HepG2 (cell line): Measurements from ENCODE around the gene ATRIP. TPM values are rescaled to one million over a fixed set of nuclear protein-coding genes. Genes with fewer than 3 reads are reported as not detected.

Experiments used
- AHDC1 ChIP-seq: sonication (generic); formaldehyde crosslinking; IDR thresholded peaks from 2 replicates; pipeline ENCODE4 v1.5.1; 2020; ENCODE audit warnings: mild to moderate bottlenecking, missing genetic modification reagents, borderline replicate concordance
- CERS6 ChIP-seq: sonication (generic); formaldehyde crosslinking; IDR thresholded peaks from 2 replicates; pipeline ENCODE4 v1.5.0; 2020; ENCODE audit warnings: missing genetic modification reagents
- EP300 ChIP-seq, 3 experiments: sonication (generic) in 1 of 3; formaldehyde crosslinking in 1 of 3; IDR thresholded peaks; 2 replicates each; pipeline versions ENCODE4 v1.5.1 to v1.6.1; 2011 to 2020; ENCODE audit warnings: low read depth in 2 of 3, low read length in 2 of 3, borderline replicate concordance in 1 of 3, improper control_type of control experiment in 1 of 3, mild to moderate bottlenecking in 1 of 3, missing genetic modification reagents in 1 of 3, moderate library complexity in 1 of 3
- FOSL2 ChIP-seq: sonication (generic); formaldehyde crosslinking; IDR thresholded peaks from 2 replicates; pipeline ENCODE4 v1.4.0; 2020; ENCODE audit warnings: missing genetic modification reagents
- HES4 ChIP-seq: sonication (generic); formaldehyde crosslinking; IDR thresholded peaks from 2 replicates; pipeline ENCODE4 v1.9.0; 2021; ENCODE audit warnings: mild to moderate bottlenecking, missing genetic modification reagents, borderline replicate concordance
- HOXD1 ChIP-seq: sonication (generic); formaldehyde crosslinking; IDR thresholded peaks from 2 replicates; pipeline ENCODE4 v1.5.0; 2020; ENCODE audit warnings: missing genetic modification reagents
- MAFF ChIP-seq: IDR thresholded peaks from 2 replicates; pipeline ENCODE4 v1.6.1; 2011; ENCODE audit warnings: low read depth, low read length, improper control_type of control experiment
- MATR3 ChIP-seq: sonication (generic); formaldehyde crosslinking; IDR thresholded peaks from 2 replicates; pipeline ENCODE4 v1.4.0; 2020; ENCODE audit warnings: missing genetic modification reagents
- MAX ChIP-seq: IDR thresholded peaks from 2 replicates; pipeline ENCODE4 v1.6.1; 2012; ENCODE audit warnings: inconsistent platforms
- MIXL1 ChIP-seq: IDR thresholded peaks from 2 replicates; pipeline ENCODE4 v1.6.1; 2016
- NFIB ChIP-seq: sonication (generic); formaldehyde crosslinking; IDR thresholded peaks from 2 replicates; pipeline ENCODE4 v1.9.0; 2021; ENCODE audit warnings: missing genetic modification reagents, mild to moderate bottlenecking, borderline replicate concordance
- NFIC ChIP-seq: IDR thresholded peaks from 2 replicates; pipeline ENCODE4 v1.6.1; 2012; ENCODE audit warnings: mild to moderate bottlenecking, low read length, inconsistent platforms
- SAP130 ChIP-seq: IDR thresholded peaks from 2 replicates; pipeline ENCODE4 v1.6.1; 2016; ENCODE audit warnings: low read depth
- SNAI1 ChIP-seq: sonication (generic); formaldehyde crosslinking; IDR thresholded peaks from 2 replicates; pipeline ENCODE4 v1.5.0; 2020; ENCODE audit warnings: mild to moderate bottlenecking, missing genetic modification reagents, borderline replicate concordance
- SP5 ChIP-seq: IDR thresholded peaks from 2 replicates; pipeline ENCODE4 v1.6.1; 2016; ENCODE audit warnings: low read depth, borderline replicate concordance
- THAP11 ChIP-seq: IDR thresholded peaks from 2 replicates; pipeline ENCODE4 v1.6.1; 2016; ENCODE audit warnings: missing biosample characterization, missing genetic modification reagents
- ZFP36 ChIP-seq: fragments of 150-350 bp; IDR thresholded peaks from 2 replicates; pipeline ENCODE4 v1.6.1; 2018; ENCODE audit warnings: borderline replicate concordance, low read length, low read depth; ENCODE audit not compliant: partially characterized antibody
- ZNF333 ChIP-seq: sonication (generic); formaldehyde crosslinking; IDR thresholded peaks from 2 replicates; pipeline ENCODE4 v1.4.0; 2020; ENCODE audit warnings: mild to moderate bottlenecking, missing genetic modification reagents, borderline replicate concordance
- ZNF362 ChIP-seq: sonication (generic); formaldehyde crosslinking; IDR thresholded peaks from 2 replicates; pipeline ENCODE4 v1.4.0; 2020; ENCODE audit warnings: missing genetic modification reagents, mild to moderate bottlenecking, borderline replicate concordance
- ZNF674 ChIP-seq: sonication (generic); formaldehyde crosslinking; IDR thresholded peaks from 2 replicates; pipeline ENCODE4 v1.5.0; 2020; ENCODE audit warnings: low read depth, mild to moderate bottlenecking, missing genetic modification reagents
- ZNF709 ChIP-seq: sonication (generic); formaldehyde crosslinking; IDR thresholded peaks from 2 replicates; pipeline ENCODE4 v1.5.0; 2020; ENCODE audit warnings: mild to moderate bottlenecking, missing genetic modification reagents
- polyA plus RNA-seq, 8 experiments: library from polyadenylated mRNA; depleted of rRNA in 3 of 8; stranded (reverse) in 7 of 8; unstranded in 1 of 8; fragments of >200 nt; fragmentation: Illumina TruSeq in 4 of 8; extraction: Trizol in 4 of 8; gene quantifications; 2 replicates each; pipeline versions ENCODE4 v1.2.1 to v1.2.3, GENCODE V29; 2011 to 2016; ENCODE audit warnings: low read depth in 4 of 8, missing spikeins in 1 of 8, mixed read lengths in 1 of 8; ENCODE audit not compliant: insufficient read depth in 1 of 8
- total RNA-seq, 5 experiments: library from RNA; depleted of rRNA; stranded (reverse); fragments of >200 nt; fragmentation: Illumina TruSeq; extraction: Trizol; gene quantifications; 2 replicates each; pipeline ENCODE4 v1.2.3, GENCODE V29; 2016; ENCODE audit warnings: low read depth in 1 of 5

ATRIP gene
- total and polyA plus RNA-seq, 2 of the 13 experiments (the other 11 are each of a cell fraction or from before 2014, with no cell fraction given), result 5.1 to 12.5 TPM

GRCh38 chr3:48472923-48473616 lies 26.5 kb downstream of the ATRIP start (continued):
- TF ChIP-seq SP5 (CRISPR knock-in tag), result peak; percentile 71
- TF ChIP-seq MIXL1, result no peak
- no peak for TF ChIP-seq SNAI1
- TF ChIP-seq ZNF674 (CRISPR knock-in tag), result no peak
- peak; percentile 63; the same call in 1 of the 2 replicates for TF ChIP-seq ZNF709 (CRISPR knock-in tag)
- TF ChIP-seq SAP130 (CRISPR knock-in tag), result peak; percentile 74
- no peak for TF ChIP-seq MAFF
- no peak for TF ChIP-seq NFIC
- TF ChIP-seq THAP11 (CRISPR knock-in tag), result peak; percentile 69; the same call in 1 of the 2 replicates
- no peak for TF ChIP-seq ZFP36
- TF ChIP-seq FOSL2 (CRISPR knock-in tag), result peak; percentile 42; the same call in 1 of the 2 replicates
- no peak for TF ChIP-seq ZNF333
- no peak for TF ChIP-seq NFIB
- TF ChIP-seq MAX, result peak; percentile 57
- peak; percentile 20; the same call in 1 of the 2 replicates for TF ChIP-seq ZNF362
- no peak for TF ChIP-seq MATR3 (CRISPR knock-in tag)
- TF ChIP-seq HES4 (CRISPR knock-in tag), result peak; percentile 49; the same call in 1 of the 2 replicates
- TF ChIP-seq CERS6 (CRISPR knock-in tag), result no peak
- TF ChIP-seq HOXD1 (CRISPR knock-in tag), result no peak
- TF ChIP-seq EP300 (IDR thresholded peaks at IDR 0.05; ENCODE audit: low read depth in 2 of 2, low read length in 2 of 2), result peak in 1 of 2 experiments; percentile 55; a peak in 2 of 4 replicates
- TF ChIP-seq EP300 (CRISPR knock-in tag; IDR thresholded peaks at IDR 0.05; ENCODE audit: borderline replicate concordance), result peak; percentile 62
- no peak for TF ChIP-seq AHDC1 (CRISPR knock-in tag)
